ENCODE measurements around the gene SLC9A7.

DNA sequence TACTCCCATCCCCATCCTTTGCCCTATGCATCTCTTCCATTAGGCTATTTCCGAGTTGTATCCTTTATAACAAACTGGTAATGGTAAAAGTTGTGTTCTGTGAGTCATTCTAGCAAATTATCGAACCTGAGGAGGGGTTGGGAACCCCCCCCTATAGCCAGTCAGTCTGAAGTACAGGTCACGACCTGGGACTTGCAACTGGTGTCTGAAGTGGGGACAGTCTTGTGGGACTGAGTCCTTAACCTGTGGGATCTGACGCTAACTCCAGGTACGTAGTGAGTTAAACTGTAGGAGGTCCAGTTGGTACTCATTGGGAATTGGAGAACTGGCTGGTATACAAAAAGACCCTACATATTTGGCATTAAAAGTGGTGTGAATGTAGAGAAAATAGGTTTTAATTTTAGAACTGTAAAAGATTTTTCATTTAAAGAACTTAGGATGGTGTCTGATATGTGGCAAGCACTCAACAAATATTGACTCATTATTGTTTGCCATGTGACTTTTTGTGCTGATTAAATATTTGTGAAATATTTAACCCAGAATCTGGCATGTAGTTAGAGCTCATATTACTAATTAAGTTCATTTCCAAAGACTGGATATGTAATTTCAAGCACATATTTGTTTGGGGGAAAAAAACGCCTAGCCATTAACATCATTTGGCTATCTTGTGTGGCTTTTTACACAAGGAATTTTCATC is 134.7 kb downstream of the SLC9A7 start:
- TF ChIP-seq EP300 (IDR thresholded peaks at IDR 0.05) = no peak
- TF ChIP-seq, protein P1, sequence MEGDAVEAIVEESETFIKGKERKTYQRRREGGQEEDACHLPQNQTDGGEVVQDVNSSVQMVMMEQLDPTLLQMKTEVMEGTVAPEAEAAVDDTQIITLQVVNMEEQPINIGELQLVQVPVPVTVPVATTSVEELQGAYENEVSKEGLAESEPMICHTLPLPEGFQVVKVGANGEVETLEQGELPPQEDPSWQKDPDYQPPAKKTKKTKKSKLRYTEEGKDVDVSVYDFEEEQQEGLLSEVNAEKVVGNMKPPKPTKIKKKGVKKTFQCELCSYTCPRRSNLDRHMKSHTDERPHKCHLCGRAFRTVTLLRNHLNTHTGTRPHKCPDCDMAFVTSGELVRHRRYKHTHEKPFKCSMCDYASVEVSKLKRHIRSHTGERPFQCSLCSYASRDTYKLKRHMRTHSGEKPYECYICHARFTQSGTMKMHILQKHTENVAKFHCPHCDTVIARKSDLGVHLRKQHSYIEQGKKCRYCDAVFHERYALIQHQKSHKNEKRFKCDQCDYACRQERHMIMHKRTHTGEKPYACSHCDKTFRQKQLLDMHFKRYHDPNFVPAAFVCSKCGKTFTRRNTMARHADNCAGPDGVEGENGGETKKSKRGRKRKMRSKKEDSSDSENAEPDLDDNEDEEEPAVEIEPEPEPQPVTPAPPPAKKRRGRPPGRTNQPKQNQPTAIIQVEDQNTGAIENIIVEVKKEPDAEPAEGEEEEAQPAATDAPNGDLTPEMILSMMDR (IDR thresholded peaks at IDR 0.05) = no peak
